Activated naive CD4-positive, alpha-beta T cell treated with anti-CD3 and anti-CD28 coated beads, Interleukin-2, amount 10 ng/mL, durations not matched to agents 7 days and 5 days (primary cell): ENCODE results near the gene CEP152.

Experiments
- CTCF ChIA-PET: fragments of 350-600 bp; sonication (Branson Sonifier 250); formaldehyde crosslinking; loops from one replicate; lab custom pipeline; 2021; ENCODE audit warnings: antibody characterized with exemption; lab: Charles Lee
- DNase-seq: peaks from one replicate; pipeline ENCODE4 v3.0.0-alpha.2; 2020
- H3K27ac Mint-ChIP-seq: one replicate; pipeline ENCODE4 v1.8.0; 2021; ENCODE audit warnings: mild to moderate bottlenecking, moderate library complexity, mixed read lengths
- H3K27me3 Mint-ChIP-seq: one replicate; pipeline ENCODE4 v1.8.0; 2021; ENCODE audit warnings: mild to moderate bottlenecking, mixed read lengths
- H3K36me3 Mint-ChIP-seq: one replicate; pipeline ENCODE4 v1.8.0; 2021; ENCODE audit warnings: mixed read lengths
- H3K4me1 Mint-ChIP-seq: one replicate; pipeline ENCODE4 v1.8.0; 2021; ENCODE audit warnings: mixed read lengths
- H3K4me3 Mint-ChIP-seq: one replicate; pipeline ENCODE4 v1.8.0; 2021; ENCODE audit warnings: mild to moderate bottlenecking, moderate library complexity, mixed read lengths
- H3K9me3 Mint-ChIP-seq: one replicate; pipeline ENCODE4 v1.8.0; 2021; ENCODE audit warnings: mixed read lengths

CEP152 gene

GRCh38 chr15:48833526-48834239 is 22.8 kb upstream of the CEP152 start:
- CTCF ChIA-PET: no interaction called here
- Mint-ChIP-seq H3K27me3 (peaks cover 22% of the 10 kb centered on the region), H3K36me3 (no peaks in the 10 kb centered on the region), H3K4me1 (no peaks in the 10 kb centered on the region), H3K27ac (no peak overlapping the region), H3K9me3 (no peaks in the 10 kb centered on the region), H3K4me3 (no peak overlapping the region)
- DNase-seq: no peak

- no peaks in the 10 kb centered on the region for H3K36me3 Mint-ChIP-seq
- no peak for DNase-seq
- H3K27me3 Mint-ChIP-seq: peaks cover 22% of the 10 kb centered on the region
- no peak overlapping the region for H3K27ac Mint-ChIP-seq
- H3K9me3 Mint-ChIP-seq: no peaks in the 10 kb centered on the region
- H3K4me1 Mint-ChIP-seq: no peaks in the 10 kb centered on the region
- CTCF ChIA-PET: no interaction called here
- H3K4me3 Mint-ChIP-seq: no peak overlapping the region
These were observed 21.8 kb upstream of the CEP152 start for GRCh38 chr15:48832648-48833047.

GRCh38 chr15:48828906-48829305 is 18.0 kb upstream of the CEP152 start:
- H3K27ac Mint-ChIP-seq: no peak overlapping the region
- no peak overlapping the region for H3K4me3 Mint-ChIP-seq
- no peaks in the 10 kb centered on the region for H3K4me1 Mint-ChIP-seq
- H3K36me3 Mint-ChIP-seq: no peaks in the 10 kb centered on the region
- H3K9me3 Mint-ChIP-seq: no peaks in the 10 kb centered on the region
- no peak for DNase-seq
- CTCF ChIA-PET: no interaction called here
- H3K27me3 Mint-ChIP-seq: peaks cover 18% of the 10 kb centered on the region

GRCh38 chr15:48828471-48828870 is 17.6 kb upstream of the CEP152 start:
- DNase-seq: no peak
- no peak overlapping the region for H3K4me3 Mint-ChIP-seq
- H3K27ac Mint-ChIP-seq: no peak overlapping the region
- peaks cover 16% of the 10 kb centered on the region for H3K27me3 Mint-ChIP-seq
- H3K36me3 Mint-ChIP-seq: no peaks in the 10 kb centered on the region
- CTCF ChIA-PET: no interaction called here
- H3K9me3 Mint-ChIP-seq: no peaks in the 10 kb centered on the region
- no peaks in the 10 kb centered on the region for H3K4me1 Mint-ChIP-seq

- Mint-ChIP-seq H3K4me3 (no peak overlapping the region), H3K4me1 (no peaks in the 10 kb centered on the region), H3K27me3 (peaks cover 12% of the 10 kb centered on the region), H3K9me3 (no peaks in the 10 kb centered on the region), H3K36me3 (no peaks in the 10 kb centered on the region), H3K27ac (no peak overlapping the region)
- no peak for DNase-seq
- CTCF ChIA-PET: no interaction called here
These were observed 14.2 kb upstream of the CEP152 start for GRCh38 chr15:48825075-48825474.

- no peak overlapping the region for H3K27ac Mint-ChIP-seq
- no peaks in the 10 kb centered on the region for H3K4me1 Mint-ChIP-seq
- H3K36me3 Mint-ChIP-seq: no peaks in the 10 kb centered on the region
- DNase-seq: no peak
- CTCF ChIA-PET: no interaction called here
- no peak overlapping the region for H3K4me3 Mint-ChIP-seq
- H3K27me3 Mint-ChIP-seq: peaks cover 12% of the 10 kb centered on the region
- H3K9me3 Mint-ChIP-seq: no peaks in the 10 kb centered on the region
These were observed 12.8 kb upstream of the CEP152 start for GRCh38 chr15:48823706-48824105.

GRCh38 chr15:48823237-48823636 is 12.4 kb upstream of the CEP152 start:
- no peak for DNase-seq
- no peak overlapping the region for H3K27ac Mint-ChIP-seq
- peaks cover 12% of the 10 kb centered on the region for H3K27me3 Mint-ChIP-seq
- no peaks in the 10 kb centered on the region for H3K9me3 Mint-ChIP-seq
- H3K4me1 Mint-ChIP-seq: no peaks in the 10 kb centered on the region
- CTCF ChIA-PET: no interaction called here
- H3K4me3 Mint-ChIP-seq: no peak overlapping the region
- no peaks in the 10 kb centered on the region for H3K36me3 Mint-ChIP-seq

GRCh38 chr15:48814286-48814685 is 3.4 kb upstream of the CEP152 start:
- Mint-ChIP-seq H3K4me1 (peaks cover 21% of the 10 kb centered on the region), H3K27ac (no peak overlapping the region), H3K9me3 (no peaks in the 10 kb centered on the region), H3K36me3 (peaks cover 3% of the 10 kb centered on the region), H3K27me3 (peaks cover 17% of the 10 kb centered on the region), H3K4me3 (no peak overlapping the region)
- DNase-seq: no peak
- CTCF ChIA-PET: interaction anchor here (1.4 to 1.7 kb wide), 2 partner anchors 64 to 608 kb away, joined by 4 to 5 read pairs; partner anchors contain the start of genes EID1 and FGF7

GRCh38 chr15:48811325-48811958 is 573 bp upstream of the CEP152 start:
- H3K4me1 Mint-ChIP-seq: peaks cover 37% of the 10 kb centered on the region
- no peak overlapping the region for H3K27ac Mint-ChIP-seq
- peaks cover 17% of the 10 kb centered on the region for H3K27me3 Mint-ChIP-seq
- H3K4me3 Mint-ChIP-seq: peak overlapping the region; percentile 95
- H3K36me3 Mint-ChIP-seq: peaks cover 8% of the 10 kb centered on the region
- CTCF ChIA-PET: interaction anchor here (0.7 to 1.8 kb wide), 7 partner anchors 10 to 453 kb away, joined by 3 to 9 read pairs (median 4); no protein-coding TSS in a partner anchor
- DNase-seq: peak; percentile 21
- no peaks in the 10 kb centered on the region for H3K9me3 Mint-ChIP-seq

GRCh38 chr15:48806151-48806550 is 4.7 kb downstream of the CEP152 start:
- no peaks in the 10 kb centered on the region for H3K27me3 Mint-ChIP-seq
- H3K4me3 Mint-ChIP-seq: peak overlapping the region; percentile 53
- H3K4me1 Mint-ChIP-seq: peaks cover 61% of the 10 kb centered on the region
- CTCF ChIA-PET: no interaction called here
- H3K36me3 Mint-ChIP-seq: peaks cover 30% of the 10 kb centered on the region
- H3K27ac Mint-ChIP-seq: peak overlapping the region; percentile 87
- no peak for DNase-seq
- H3K9me3 Mint-ChIP-seq: no peaks in the 10 kb centered on the region

- Mint-ChIP-seq H3K9me3 (no peaks in the 10 kb centered on the region), H3K4me1 (peaks cover 61% of the 10 kb centered on the region), H3K4me3 (peak overlapping the region; percentile 53), H3K36me3 (peaks cover 33% of the 10 kb centered on the region), H3K27ac (peak overlapping the region; percentile 87), H3K27me3 (no peaks in the 10 kb centered on the region)
- CTCF ChIA-PET: no interaction called here
- no peak for DNase-seq
These were observed 5.3 kb downstream of the CEP152 start for GRCh38 chr15:48805591-48805990.

GRCh38 chr15:48803877-48804276 is 7.0 kb downstream of the CEP152 start:
- CTCF ChIA-PET: interaction anchor here (0.8 kb wide), 1 partner anchor 172 kb away, joined by 3 read pairs; no protein-coding TSS in a partner anchor
- Mint-ChIP-seq H3K4me1 (peaks cover 57% of the 10 kb centered on the region), H3K36me3 (peaks cover 36% of the 10 kb centered on the region), H3K4me3 (no peak overlapping the region), H3K27ac (no peak overlapping the region), H3K27me3 (no peaks in the 10 kb centered on the region), H3K9me3 (no peaks in the 10 kb centered on the region)
- no peak for DNase-seq

- Mint-ChIP-seq H3K27ac (no peak overlapping the region), H3K4me1 (peaks cover 60% of the 10 kb centered on the region), H3K9me3 (no peaks in the 10 kb centered on the region), H3K4me3 (no peak overlapping the region), H3K36me3 (peaks cover 41% of the 10 kb centered on the region), H3K27me3 (no peaks in the 10 kb centered on the region)
- no peak for DNase-seq
- CTCF ChIA-PET: interaction anchor here (1.7 kb wide), 1 partner anchor 162 kb away, joined by 4 read pairs; the partner anchor contains the start of gene SHC4
These were observed 8.0 kb downstream of the CEP152 start for GRCh38 chr15:48802867-48803266.

GRCh38 chr15:48802257-48802656 is 8.6 kb downstream of the CEP152 start:
- Mint-ChIP-seq H3K27ac (no peak overlapping the region), H3K4me3 (no peak overlapping the region), H3K4me1 (peaks cover 64% of the 10 kb centered on the region), H3K36me3 (peaks cover 46% of the 10 kb centered on the region), H3K27me3 (no peaks in the 10 kb centered on the region), H3K9me3 (no peaks in the 10 kb centered on the region)
- CTCF ChIA-PET: interaction anchor here (0.6 to 2.0 kb wide), 5 partner anchors 8 to 466 kb away, joined by 3 to 9 read pairs (median 4); partner anchors contain the start of genes CEP152 and SHC4
- no peak for DNase-seq
